Measurements from ENCODE around the gene SH2D4B. TPM values are rescaled to one million over a fixed set of nuclear protein-coding genes. Genes with fewer than 3 reads are reported as not detected.

The SH2D4B gene
- total and polyA plus RNA-seq, 10 of the 15 experiments (the other 5 are each of a cell fraction or from before 2014, with no cell fraction given), result 0.04 to 0.21 (median 0.13) TPM; not detected in 5

DNA sequence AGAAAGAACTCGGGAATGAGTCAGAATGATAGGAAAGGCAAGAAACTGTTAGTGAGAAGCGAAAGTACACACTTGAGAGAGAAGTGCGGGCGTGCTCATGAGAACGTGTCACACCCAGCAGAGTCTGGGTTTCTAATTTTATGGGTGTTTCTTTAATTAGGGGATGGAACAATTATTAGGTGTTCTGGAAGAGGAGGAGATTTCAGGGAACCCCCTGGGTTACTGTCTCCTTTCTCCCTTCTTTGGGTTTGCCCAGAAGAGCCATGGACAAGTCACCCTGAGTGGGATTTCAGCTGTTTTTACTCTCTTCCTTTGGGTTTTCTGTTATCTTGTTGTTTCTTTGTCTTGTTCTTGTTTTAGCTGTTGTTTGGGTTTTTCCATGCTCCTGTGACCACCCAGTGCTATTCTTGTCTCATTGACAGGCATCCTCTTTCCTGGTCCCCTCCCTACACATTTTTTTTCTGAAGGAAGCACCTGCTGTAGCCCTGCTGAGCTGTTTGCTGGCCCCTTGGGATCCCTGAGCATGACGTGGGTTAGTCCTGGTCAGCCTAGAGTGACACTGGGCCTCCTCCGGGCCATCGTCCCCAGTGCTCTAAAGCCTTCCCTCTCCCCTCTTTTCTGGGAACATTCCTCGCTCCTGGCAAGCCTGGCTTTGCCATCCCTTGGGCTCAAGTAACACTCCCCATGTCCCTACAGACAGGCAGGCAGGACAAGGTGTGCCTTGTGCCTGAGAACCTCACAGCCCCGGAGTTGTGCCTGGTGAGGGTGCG lies 3.5 kb downstream of the SH2D4B start (continued):
- TF ChIP-seq, protein P1, sequence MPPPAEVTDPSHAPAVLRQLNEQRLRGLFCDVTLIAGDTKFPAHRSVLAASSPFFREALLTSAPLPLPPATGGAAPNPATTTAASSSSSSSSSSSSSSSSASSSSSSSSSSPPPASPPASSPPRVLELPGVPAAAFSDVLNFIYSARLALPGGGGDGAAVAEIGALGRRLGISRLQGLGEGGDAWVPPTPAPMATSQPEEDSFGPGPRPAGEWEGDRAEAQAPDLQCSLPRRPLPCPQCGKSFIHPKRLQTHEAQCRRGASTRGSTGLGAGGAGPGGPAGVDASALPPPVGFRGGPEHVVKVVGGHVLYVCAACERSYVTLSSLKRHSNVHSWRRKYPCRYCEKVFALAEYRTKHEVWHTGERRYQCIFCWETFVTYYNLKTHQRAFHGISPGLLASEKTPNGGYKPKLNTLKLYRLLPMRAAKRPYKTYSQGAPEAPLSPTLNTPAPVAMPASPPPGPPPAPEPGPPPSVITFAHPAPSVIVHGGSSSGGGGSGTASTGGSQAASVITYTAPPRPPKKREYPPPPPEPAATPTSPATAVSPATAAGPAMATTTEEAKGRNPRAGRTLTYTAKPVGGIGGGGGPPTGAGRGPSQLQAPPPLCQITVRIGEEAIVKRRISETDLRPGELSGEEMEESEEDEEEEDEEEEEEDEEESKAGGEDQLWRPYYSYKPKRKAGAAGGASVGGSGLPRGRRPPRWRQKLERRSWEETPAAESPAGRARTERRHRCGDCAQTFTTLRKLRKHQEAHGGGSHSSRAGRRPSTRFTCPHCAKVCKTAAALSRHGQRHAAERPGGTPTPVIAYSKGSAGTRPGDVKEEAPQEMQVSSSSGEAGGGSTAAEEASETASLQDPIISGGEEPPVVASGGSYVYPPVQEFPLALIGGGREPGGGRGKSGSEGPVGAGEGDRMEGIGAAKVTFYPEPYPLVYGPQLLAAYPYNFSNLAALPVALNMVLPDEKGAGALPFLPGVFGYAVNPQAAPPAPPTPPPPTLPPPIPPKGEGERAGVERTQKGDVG (CRISPR knock-in tag; IDR thresholded peaks at IDR 0.05), result no peak
- TF ChIP-seq, protein P2, sequence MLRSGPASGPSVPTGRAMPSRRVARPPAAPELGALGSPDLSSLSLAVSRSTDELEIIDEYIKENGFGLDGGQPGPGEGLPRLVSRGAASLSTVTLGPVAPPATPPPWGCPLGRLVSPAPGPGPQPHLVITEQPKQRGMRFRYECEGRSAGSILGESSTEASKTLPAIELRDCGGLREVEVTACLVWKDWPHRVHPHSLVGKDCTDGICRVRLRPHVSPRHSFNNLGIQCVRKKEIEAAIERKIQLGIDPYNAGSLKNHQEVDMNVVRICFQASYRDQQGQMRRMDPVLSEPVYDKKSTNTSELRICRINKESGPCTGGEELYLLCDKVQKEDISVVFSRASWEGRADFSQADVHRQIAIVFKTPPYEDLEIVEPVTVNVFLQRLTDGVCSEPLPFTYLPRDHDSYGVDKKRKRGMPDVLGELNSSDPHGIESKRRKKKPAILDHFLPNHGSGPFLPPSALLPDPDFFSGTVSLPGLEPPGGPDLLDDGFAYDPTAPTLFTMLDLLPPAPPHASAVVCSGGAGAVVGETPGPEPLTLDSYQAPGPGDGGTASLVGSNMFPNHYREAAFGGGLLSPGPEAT (IDR thresholded peaks at IDR 0.05; ENCODE audit: low read depth), result peak; percentile 91
- peak; percentile 89 for TF ChIP-seq NBN (IDR thresholded peaks at IDR 0.05)
- TF ChIP-seq CHD2 (IDR thresholded peaks at IDR 0.05; ENCODE audit: borderline replicate concordance, low read depth, low read length), result 0 out of 2 replicates have a peak, but pooled peaks have one; percentile 32
- no peak for TF ChIP-seq MTA3 (IDR thresholded peaks at IDR 0.05; ENCODE audit: borderline replicate concordance, low read length)
- TF ChIP-seq BRCA1 (IDR thresholded peaks at IDR 0.05; ENCODE audit: low read depth, low read length), result no peak
- peak; percentile 80 for TF ChIP-seq JUNB (IDR thresholded peaks at IDR 0.05)
- peak; percentile 73; the same call in 1 of the 2 replicates for TF ChIP-seq DPF2 (IDR thresholded peaks at IDR 0.05)
- TF ChIP-seq PAX5 (IDR thresholded peaks at IDR 0.05; ENCODE audit: borderline replicate concordance, low read depth, low read length), result peak; percentile 9; the same call in 1 of the 2 replicates
- no peak for TF ChIP-seq HDAC2 (IDR thresholded peaks at IDR 0.05)
- TF ChIP-seq YBX1 (IDR thresholded peaks at IDR 0.05), result no peak; the same call in 1 of the 2 replicates
- peak in 1 of 2 experiments; percentile 41; a peak in 1 of 4 replicates for TF ChIP-seq EP300 (IDR thresholded peaks at IDR 0.05; ENCODE audit: borderline replicate concordance in 1 of 2, control insufficient read depth in 1 of 2, low read depth in 2 of 2, low read length in 2 of 2)
- TF ChIP-seq STAT1 (conservative IDR thresholded peaks at IDR 0.05), result no peak; the same call in 1 of the 2 replicates
- TF ChIP-seq, protein P3, sequence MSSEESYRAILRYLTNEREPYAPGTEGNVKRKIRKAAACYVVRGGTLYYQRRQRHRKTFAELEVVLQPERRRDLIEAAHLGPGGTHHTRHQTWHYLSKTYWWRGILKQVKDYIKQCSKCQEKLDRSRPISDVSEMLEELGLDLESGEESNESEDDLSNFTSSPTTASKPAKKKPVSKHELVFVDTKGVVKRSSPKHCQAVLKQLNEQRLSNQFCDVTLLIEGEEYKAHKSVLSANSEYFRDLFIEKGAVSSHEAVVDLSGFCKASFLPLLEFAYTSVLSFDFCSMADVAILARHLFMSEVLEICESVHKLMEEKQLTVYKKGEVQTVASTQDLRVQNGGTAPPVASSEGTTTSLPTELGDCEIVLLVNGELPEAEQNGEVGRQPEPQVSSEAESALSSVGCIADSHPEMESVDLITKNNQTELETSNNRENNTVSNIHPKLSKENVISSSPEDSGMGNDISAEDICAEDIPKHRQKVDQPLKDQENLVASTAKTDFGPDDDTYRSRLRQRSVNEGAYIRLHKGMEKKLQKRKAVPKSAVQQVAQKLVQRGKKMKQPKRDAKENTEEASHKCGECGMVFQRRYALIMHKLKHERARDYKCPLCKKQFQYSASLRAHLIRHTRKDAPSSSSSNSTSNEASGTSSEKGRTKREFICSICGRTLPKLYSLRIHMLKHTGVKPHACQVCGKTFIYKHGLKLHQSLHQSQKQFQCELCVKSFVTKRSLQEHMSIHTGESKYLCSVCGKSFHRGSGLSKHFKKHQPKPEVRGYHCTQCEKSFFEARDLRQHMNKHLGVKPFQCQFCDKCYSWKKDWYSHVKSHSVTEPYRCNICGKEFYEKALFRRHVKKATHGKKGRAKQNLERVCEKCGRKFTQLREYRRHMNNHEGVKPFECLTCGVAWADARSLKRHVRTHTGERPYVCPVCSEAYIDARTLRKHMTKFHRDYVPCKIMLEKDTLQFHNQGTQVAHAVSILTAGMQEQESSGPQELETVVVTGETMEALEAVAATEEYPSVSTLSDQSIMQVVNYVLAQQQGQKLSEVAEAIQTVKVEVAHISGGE (CRISPR knock-in tag; IDR thresholded peaks at IDR 0.05), result no peak
- peak; percentile 51; the same call in 1 of the 2 replicates for TF ChIP-seq STAT3 (IDR thresholded peaks at IDR 0.05; ENCODE audit: low read depth, low read length)
- TF ChIP-seq, protein P4, sequence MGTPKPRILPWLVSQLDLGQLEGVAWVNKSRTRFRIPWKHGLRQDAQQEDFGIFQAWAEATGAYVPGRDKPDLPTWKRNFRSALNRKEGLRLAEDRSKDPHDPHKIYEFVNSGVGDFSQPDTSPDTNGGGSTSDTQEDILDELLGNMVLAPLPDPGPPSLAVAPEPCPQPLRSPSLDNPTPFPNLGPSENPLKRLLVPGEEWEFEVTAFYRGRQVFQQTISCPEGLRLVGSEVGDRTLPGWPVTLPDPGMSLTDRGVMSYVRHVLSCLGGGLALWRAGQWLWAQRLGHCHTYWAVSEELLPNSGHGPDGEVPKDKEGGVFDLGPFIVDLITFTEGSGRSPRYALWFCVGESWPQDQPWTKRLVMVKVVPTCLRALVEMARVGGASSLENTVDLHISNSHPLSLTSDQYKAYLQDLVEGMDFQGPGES (IDR thresholded peaks at IDR 0.05), result no peak
- no peak for TF ChIP-seq NFXL1 (IDR thresholded peaks at IDR 0.05; ENCODE audit: borderline replicate concordance)
- TF ChIP-seq SMAD1 (IDR thresholded peaks at IDR 0.05; ENCODE audit: low read depth, partially characterized antibody), result no peak
